ENCODE results near the gene SIT1.

DNA sequence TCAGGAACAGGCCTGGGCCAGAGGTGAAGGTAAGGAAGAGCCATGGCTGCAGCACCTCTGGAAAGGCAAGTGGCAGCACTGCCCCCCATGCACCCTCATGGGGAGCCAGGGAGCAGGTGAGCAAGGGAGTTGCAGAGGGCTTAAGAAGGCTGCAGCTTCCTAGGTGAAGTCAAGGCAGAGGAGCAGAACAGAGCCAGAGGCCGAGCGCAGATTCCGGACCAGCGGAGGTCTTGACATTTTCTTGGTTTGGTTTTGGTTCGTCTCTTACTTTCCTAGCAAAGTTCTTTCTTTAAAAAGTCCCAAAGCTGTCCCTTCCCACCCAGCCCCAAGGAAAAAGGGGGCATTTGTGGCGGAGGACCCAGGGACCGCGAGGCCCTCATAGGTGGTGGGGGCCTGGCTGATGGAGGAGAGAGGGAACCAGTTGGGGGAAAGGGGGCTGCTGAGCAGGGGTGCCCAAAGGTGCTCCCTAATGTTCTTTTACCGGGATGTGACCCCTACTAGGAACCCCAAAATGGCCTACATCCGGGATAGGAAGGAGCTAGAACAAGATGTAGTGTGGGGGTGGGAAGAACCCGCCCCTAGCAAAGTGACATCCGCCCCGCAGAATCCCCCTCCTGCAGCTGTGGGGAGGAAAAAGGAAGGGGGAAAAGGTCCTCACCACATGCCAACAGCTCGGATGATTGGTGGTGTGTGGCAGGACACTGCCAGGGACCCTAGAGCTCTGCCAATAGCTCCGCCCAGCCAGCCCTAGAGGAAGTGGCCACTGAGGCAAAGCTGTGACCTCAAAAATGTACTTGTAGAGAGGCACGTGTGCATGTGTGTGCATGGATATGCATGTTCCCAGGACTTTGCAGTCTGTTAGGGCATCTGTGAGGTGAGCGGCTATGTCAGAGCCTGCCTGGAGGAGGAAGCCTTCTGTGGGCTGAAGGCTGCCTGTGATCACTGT is 31.6 kb downstream of the SIT1 start:
- TF ChIP-seq, protein P1, sequence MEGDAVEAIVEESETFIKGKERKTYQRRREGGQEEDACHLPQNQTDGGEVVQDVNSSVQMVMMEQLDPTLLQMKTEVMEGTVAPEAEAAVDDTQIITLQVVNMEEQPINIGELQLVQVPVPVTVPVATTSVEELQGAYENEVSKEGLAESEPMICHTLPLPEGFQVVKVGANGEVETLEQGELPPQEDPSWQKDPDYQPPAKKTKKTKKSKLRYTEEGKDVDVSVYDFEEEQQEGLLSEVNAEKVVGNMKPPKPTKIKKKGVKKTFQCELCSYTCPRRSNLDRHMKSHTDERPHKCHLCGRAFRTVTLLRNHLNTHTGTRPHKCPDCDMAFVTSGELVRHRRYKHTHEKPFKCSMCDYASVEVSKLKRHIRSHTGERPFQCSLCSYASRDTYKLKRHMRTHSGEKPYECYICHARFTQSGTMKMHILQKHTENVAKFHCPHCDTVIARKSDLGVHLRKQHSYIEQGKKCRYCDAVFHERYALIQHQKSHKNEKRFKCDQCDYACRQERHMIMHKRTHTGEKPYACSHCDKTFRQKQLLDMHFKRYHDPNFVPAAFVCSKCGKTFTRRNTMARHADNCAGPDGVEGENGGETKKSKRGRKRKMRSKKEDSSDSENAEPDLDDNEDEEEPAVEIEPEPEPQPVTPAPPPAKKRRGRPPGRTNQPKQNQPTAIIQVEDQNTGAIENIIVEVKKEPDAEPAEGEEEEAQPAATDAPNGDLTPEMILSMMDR (optimal IDR thresholded peaks at IDR 0.05 in 1 of 3, IDR thresholded peaks at IDR 0.05 in 1 of 3, conservative IDR thresholded peaks at IDR 0.05 in 1 of 3; ENCODE audit: extremely low read depth in 1 of 3, insufficient read depth in 2 of 3, low read length in 3 of 3), result no peak
- TF ChIP-seq EZH2 (IDR thresholded peaks at IDR 0.05; ENCODE audit: low read length), result no peak
